ENCODE data around the gene KIF6.
"Not testable (repeated sequence)": the region's sequence is repeated elsewhere in the genome, so short reads cannot be mapped to it uniquely, and the experiment has no call there.

KIF6 gene

GRCh38 chr6:39490108-39490507, 235.1 kb downstream of the KIF6 start:
- H3K4me3 ChIP-seq (ENCODE audit: low read depth, low read length), result no peak overlapping the region
- no peak for DNase-seq (ENCODE audit: low read depth)
- TF ChIP-seq CTCF (IDR thresholded peaks at IDR 0.05; ENCODE audit: insufficient read depth, low read depth, low read length, missing control alignments), result no peak

GRCh38 chr6:39488255-39488879, 236.8 kb downstream of the KIF6 start:
- no peak overlapping the region for H3K4me3 ChIP-seq (ENCODE audit: low read depth, low read length)
- no peak for TF ChIP-seq CTCF (IDR thresholded peaks at IDR 0.05; ENCODE audit: insufficient read depth, low read depth, low read length, missing control alignments)
- no peak for DNase-seq (ENCODE audit: low read depth)

GRCh38 chr6:39484276-39484675, 240.9 kb downstream of the KIF6 start:
- no peak for TF ChIP-seq CTCF (IDR thresholded peaks at IDR 0.05; ENCODE audit: insufficient read depth, low read depth, low read length, missing control alignments)
- H3K4me3 ChIP-seq (ENCODE audit: low read depth, low read length), result no peak overlapping the region
- DNase-seq (ENCODE audit: low read depth), result no peak

- DNase-seq (ENCODE audit: low read depth); H3K4me3 ChIP-seq (ENCODE audit: low read depth, low read length): not testable (repeated sequence)
Measured at GRCh38 chr6:39479819-39480218, 245.4 kb downstream of the KIF6 start.

- no peak for TF ChIP-seq CTCF (IDR thresholded peaks at IDR 0.05; ENCODE audit: insufficient read depth, low read depth, low read length, missing control alignments)
- no peak for DNase-seq (ENCODE audit: low read depth)
- H3K4me3 ChIP-seq (ENCODE audit: low read depth, low read length), result no peak overlapping the region
Measured at GRCh38 chr6:39476670-39477069, 248.5 kb downstream of the KIF6 start.

GRCh38 chr6:39476151-39476550, 249.1 kb downstream of the KIF6 start:
- no peak overlapping the region for H3K4me3 ChIP-seq (ENCODE audit: low read depth, low read length)
- TF ChIP-seq CTCF (IDR thresholded peaks at IDR 0.05; ENCODE audit: insufficient read depth, low read depth, low read length, missing control alignments), result no peak
- no peak for DNase-seq (ENCODE audit: low read depth)

GRCh38 chr6:39471954-39472659, 253.1 kb downstream of the KIF6 start:
- DNase-seq (ENCODE audit: low read depth), result peak; percentile 27
- no peak for TF ChIP-seq CTCF (IDR thresholded peaks at IDR 0.05; ENCODE audit: insufficient read depth, low read depth, low read length, missing control alignments)
- H3K4me3 ChIP-seq (ENCODE audit: low read depth, low read length), result no peak overlapping the region
